Measurements from ENCODE around the gene RNF5. TPM values are rescaled to one million over a fixed set of nuclear protein-coding genes. Genes with fewer than 3 reads are reported as not detected.

The RNF5 gene
- total and polyA plus RNA-seq, 2 donors (not counting 1 experiment from before 2014, with no cell fraction given) = 25.5 to 40.7 TPM

DNA sequence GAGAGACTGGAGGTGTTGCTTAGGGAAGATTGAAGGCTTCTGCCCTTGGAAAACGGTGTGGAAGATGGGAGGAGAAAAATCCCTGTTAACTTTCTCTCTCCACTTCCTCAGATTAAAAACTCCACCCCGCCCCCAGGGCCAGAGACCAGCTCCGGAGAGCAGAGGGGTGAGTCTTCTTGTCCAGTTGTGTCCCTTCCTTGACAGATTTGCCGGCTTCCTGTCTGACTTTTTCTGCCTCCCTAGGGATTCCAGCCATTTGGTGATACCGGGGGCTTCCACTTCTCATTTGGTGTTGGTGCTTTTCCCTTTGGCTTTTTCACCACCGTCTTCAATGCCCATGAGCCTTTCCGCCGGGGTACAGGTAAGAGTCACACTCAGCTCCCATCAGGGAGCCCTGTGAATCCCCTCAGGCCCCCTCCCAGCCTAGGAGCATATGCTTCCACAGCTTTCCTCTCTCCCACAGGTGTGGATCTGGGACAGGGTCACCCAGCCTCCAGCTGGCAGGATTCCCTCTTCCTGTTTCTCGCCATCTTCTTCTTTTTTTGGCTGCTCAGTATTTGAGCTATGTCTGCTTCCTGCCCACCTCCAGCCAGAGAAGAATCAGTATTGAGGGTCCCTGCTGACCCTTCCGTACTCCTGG, 1.7 kb downstream of the RNF5 start:
- Histone ChIP-seq H3K9ac (ENCODE audit: low read length) (no peak overlapping the region), H3K4me2 (replicated peaks; ENCODE audit: low read depth, low read length, poor library complexity, severe bottlenecking) (peak overlapping the region; percentile 93), H4K20me1 (ENCODE audit: control insufficient read depth, insufficient read depth, low read length, poor library complexity, severe bottlenecking) (no peaks in the 10 kb centered on the region), H3K27ac (ENCODE audit: low read length in 2 of 2) (no peak overlapping the region), H3K27me3 (replicated peaks in 1 of 4; ENCODE audit: control extremely low read depth in 1 of 4, control insufficient read depth in 3 of 4, insufficient read depth in 4 of 4, low read length in 3 of 4) (no peaks in the 10 kb centered on the region), H3K4me3 (ENCODE audit: control extremely low read depth in 1 of 5, extremely low read depth in 1 of 5, insufficient read depth in 1 of 5, low read depth in 2 of 5, low read length in 4 of 5) (no peak overlapping the region), H3K9me3 (ENCODE audit: control extremely low read depth in 1 of 3, control insufficient read depth in 2 of 3, insufficient read depth in 1 of 3, low read length in 2 of 3) (no peaks in the 10 kb centered on the region), H3K79me2 (ENCODE audit: control insufficient read depth, insufficient read depth, low read length) (peaks cover 38% of the 10 kb centered on the region), H3K36me3 (replicated peaks in 1 of 2; ENCODE audit: control extremely low read depth in 1 of 2, control insufficient read depth in 1 of 2, extremely low read depth in 1 of 2, insufficient read depth in 2 of 2, low read length in 1 of 2) (peaks cover 0 to 40% of the 10 kb centered on the region in 2 experiments), H2AFZ (ENCODE audit: insufficient read depth, low read depth, low read length, poor library complexity, severe bottlenecking) (no peak overlapping the region), H3K4me1 (ENCODE audit: control insufficient read depth in 2 of 2, insufficient read depth in 2 of 2, low read length in 2 of 2) (peaks cover 31 to 37% of the 10 kb centered on the region in 2 donors)
- Mint-ChIP-seq H3K27ac (peak overlapping the region; percentile 44), H3K9me3 (ENCODE audit: insufficient read depth) (no peaks in the 10 kb centered on the region), H3K4me3 (peak overlapping the region; percentile 97), H3K4me1 (peaks cover 57% of the 10 kb centered on the region), H3K27me3 (no peaks in the 10 kb centered on the region)
- WGBS (ENCODE audit: insufficient coverage) = 89% methylated on average over 9 of the region's 10 CpGs
- POLR2A ChIA-PET = interaction anchor here (1.0 to 1.7 kb wide), 3 partner anchors 10 to 15 kb away, joined by 3 to 7 read pairs (median 5); partner anchors contain the start of genes GPSM3 and PBX2
- no peak for TF ChIP-seq EZH2 (IDR thresholded peaks at IDR 0.05; ENCODE audit: borderline replicate concordance, insufficient read depth, low read depth, low read length, poor library complexity, severe bottlenecking)
- TF ChIP-seq, protein P1, sequence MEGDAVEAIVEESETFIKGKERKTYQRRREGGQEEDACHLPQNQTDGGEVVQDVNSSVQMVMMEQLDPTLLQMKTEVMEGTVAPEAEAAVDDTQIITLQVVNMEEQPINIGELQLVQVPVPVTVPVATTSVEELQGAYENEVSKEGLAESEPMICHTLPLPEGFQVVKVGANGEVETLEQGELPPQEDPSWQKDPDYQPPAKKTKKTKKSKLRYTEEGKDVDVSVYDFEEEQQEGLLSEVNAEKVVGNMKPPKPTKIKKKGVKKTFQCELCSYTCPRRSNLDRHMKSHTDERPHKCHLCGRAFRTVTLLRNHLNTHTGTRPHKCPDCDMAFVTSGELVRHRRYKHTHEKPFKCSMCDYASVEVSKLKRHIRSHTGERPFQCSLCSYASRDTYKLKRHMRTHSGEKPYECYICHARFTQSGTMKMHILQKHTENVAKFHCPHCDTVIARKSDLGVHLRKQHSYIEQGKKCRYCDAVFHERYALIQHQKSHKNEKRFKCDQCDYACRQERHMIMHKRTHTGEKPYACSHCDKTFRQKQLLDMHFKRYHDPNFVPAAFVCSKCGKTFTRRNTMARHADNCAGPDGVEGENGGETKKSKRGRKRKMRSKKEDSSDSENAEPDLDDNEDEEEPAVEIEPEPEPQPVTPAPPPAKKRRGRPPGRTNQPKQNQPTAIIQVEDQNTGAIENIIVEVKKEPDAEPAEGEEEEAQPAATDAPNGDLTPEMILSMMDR (IDR thresholded peaks at IDR 0.05) = no peak
- intact Hi-C loops (cut with micrococcal nuclease) = loop anchor here (5.0 kb wide), 6 partner anchors 223 to 1392 kb away; partner anchors contain the start of genes CSNK2B, HSD17B8, LY6G5B and NELFE
- no peak for ATAC-seq (ENCODE audit: low read depth)
- CTCF ChIA-PET = interaction anchor here (1.0 to 1.2 kb wide), 3 partner anchors 16 to 805 kb away, joined by 3 to 4 read pairs (median 4); no protein-coding TSS in a partner anchor
- DNase-seq = no peak

DNA sequence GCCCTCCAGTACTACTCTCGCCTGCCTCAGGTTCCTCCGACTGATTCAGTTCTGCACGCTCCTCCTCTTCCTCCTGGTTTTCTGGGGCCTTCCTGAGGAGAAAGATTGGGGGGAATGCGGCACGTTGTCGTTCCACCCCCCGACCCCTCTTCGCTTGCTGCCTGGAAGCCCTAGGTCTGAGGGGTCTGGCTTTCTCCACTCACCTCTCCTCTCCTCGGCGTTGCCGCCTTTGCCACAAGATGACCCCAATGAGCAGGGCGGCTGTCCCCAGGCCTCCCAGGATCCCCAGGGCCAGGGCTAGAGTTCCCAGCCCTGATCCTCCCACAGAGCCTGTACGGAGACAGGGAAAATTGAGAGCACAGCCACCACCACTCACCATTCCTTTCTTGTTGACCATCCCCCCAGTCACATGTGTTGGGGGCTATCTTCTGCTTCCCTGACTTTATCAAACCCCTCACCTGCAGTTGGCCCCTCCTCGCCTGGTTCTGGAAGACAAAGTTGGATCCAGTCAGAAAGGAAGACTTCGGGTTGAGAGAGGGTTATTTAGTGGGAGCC, 3.0 kb downstream of the RNF5 start:
- H3K9me3 ChIP-seq (ENCODE audit: control extremely low read depth in 1 of 3, control insufficient read depth in 2 of 3, insufficient read depth in 1 of 3, low read length in 2 of 3) = no peaks in the 10 kb centered on the region
- CTCF ChIA-PET = no interaction called here
- peaks cover 28% of the 10 kb centered on the region for H3K79me2 ChIP-seq (ENCODE audit: control insufficient read depth, insufficient read depth, low read length)

More for the DNA sequence above, 3.0 kb downstream of the RNF5 start:
- no peak overlapping the region for H3K4me2 ChIP-seq (replicated peaks; ENCODE audit: low read depth, low read length, poor library complexity, severe bottlenecking)
- no peaks in the 10 kb centered on the region for H3K27me3 Mint-ChIP-seq
- 94% methylated on average over 13 of the region's 15 CpGs for WGBS (ENCODE audit: insufficient coverage)
- H3K9me3 Mint-ChIP-seq (ENCODE audit: insufficient read depth) = no peaks in the 10 kb centered on the region
- H4K20me1 ChIP-seq (ENCODE audit: control insufficient read depth, insufficient read depth, low read length, poor library complexity, severe bottlenecking) = no peaks in the 10 kb centered on the region
- H3K36me3 ChIP-seq (replicated peaks in 1 of 2; ENCODE audit: control extremely low read depth in 1 of 2, control insufficient read depth in 1 of 2, extremely low read depth in 1 of 2, insufficient read depth in 2 of 2, low read length in 1 of 2) = peaks cover 0 to 45% of the 10 kb centered on the region in 2 experiments
- no peak overlapping the region for H3K4me3 Mint-ChIP-seq
- no peak overlapping the region for H3K9ac ChIP-seq (ENCODE audit: low read length)
- no peak overlapping the region for H2AFZ ChIP-seq (ENCODE audit: insufficient read depth, low read depth, low read length, poor library complexity, severe bottlenecking)
- no peaks in the 10 kb centered on the region for H3K27me3 ChIP-seq (replicated peaks in 1 of 4; ENCODE audit: control extremely low read depth in 1 of 4, control insufficient read depth in 3 of 4, insufficient read depth in 4 of 4, low read length in 3 of 4)
- H3K27ac ChIP-seq (ENCODE audit: low read length in 2 of 2) = no peak overlapping the region
- ATAC-seq (ENCODE audit: low read depth) (no peak), DNase-seq (peak; percentile 4)
- intact Hi-C loops (cut with micrococcal nuclease) = no loop called here
- TF ChIP-seq, protein P1 (IDR thresholded peaks at IDR 0.05) = no peak
- TF ChIP-seq EZH2 (IDR thresholded peaks at IDR 0.05; ENCODE audit: borderline replicate concordance, insufficient read depth, low read depth, low read length, poor library complexity, severe bottlenecking) = no peak
- POLR2A ChIA-PET = no interaction called here
- H3K4me1 ChIP-seq (ENCODE audit: control insufficient read depth in 2 of 2, insufficient read depth in 2 of 2, low read length in 2 of 2) = peaks cover 23 to 26% of the 10 kb centered on the region in 2 donors
- peak overlapping the region; percentile 20 for H3K27ac Mint-ChIP-seq
- no peak overlapping the region for H3K4me3 ChIP-seq (ENCODE audit: control extremely low read depth in 1 of 5, extremely low read depth in 1 of 5, insufficient read depth in 1 of 5, low read depth in 2 of 5, low read length in 4 of 5)
- peaks cover 52% of the 10 kb centered on the region for H3K4me1 Mint-ChIP-seq

Measured in B cell (primary cell).